ENCODE measurements around the gene MRPL4.

DNA sequence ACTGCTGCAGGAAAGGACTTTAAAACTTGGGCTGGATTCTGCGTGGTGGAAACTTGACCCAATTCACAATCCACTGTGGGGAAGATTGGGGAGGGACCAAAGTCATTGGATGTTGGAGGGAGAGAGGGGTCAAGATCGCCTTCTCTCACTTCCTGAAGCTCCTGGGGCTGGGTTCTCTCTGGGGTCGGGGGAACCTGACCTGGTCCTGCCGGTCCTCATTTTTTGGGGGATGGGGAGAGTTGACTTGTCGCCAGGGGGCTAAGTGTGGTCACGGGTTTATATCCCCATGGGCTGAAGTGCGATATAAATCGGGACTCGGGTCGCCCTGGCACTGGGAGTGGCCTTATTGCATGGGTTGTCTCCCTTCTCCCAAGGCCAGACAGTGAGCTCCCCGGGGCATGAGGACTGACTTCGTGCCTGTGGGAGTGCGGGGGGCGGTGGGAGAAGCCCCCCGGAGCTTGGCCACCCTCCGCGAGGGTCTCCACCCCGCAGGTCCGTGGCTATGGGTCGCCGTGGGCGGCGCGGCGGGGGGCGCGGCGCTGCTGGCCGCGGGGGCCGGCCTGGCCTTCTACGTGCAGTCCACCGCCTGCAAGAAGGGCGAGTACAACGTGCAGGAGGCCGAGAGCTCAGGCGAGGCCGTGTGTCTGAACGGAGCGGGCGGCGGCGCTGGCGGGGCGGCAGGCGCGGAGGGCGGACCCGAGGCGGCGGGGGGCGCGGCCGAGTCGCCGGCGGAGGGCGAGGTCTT, 44.0 kb downstream of the MRPL4 start:
- TF ChIP-seq CTCF (IDR thresholded peaks at IDR 0.05) (no peak), POLR2AphosphoS5 (IDR thresholded peaks at IDR 0.05) (no peak)
